ENCODE results near the gene CARMIL1.

DNA sequence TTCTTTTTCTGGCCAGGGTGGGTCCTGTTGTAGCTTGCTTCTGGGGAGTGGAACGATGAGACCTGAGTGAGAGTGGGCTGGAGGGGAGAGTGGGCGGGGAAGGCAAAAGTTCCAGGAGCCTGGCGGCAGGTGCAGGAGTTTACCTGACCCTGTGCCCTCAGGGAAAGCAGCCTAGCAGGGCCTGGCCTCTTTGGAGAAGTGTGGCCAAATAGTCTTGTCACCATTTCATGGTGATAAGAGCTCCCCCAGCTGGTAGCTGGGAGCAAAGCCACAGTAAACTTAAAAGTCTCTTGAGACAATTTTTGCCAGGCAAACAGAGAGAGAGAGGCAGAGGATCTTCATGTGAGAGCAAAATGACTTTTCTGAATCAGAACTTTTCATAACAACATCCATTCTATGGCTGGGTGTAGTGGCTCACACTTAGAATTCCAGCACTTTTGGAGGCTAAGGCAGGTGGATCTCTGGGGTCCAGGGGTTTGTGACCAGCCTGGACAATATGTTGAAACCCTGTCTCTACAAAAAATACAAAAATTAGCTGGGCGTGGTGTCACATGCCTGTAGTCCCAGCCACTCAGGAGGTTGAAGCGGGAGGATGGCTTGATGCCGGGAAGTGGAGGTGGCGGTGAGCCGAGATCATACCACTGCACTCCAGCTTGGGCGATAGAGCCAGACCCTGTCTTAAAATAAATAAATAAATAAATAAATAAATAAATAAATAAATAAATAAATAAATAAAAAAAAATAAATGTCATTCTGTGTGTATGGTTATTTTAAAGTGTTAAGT lies 211.0 kb downstream of the CARMIL1 start:
- TF ChIP-seq CTCF (IDR thresholded peaks at IDR 0.05) (peak; percentile 65 to 80), POLR2A (IDR thresholded peaks at IDR 0.05) (no peak), POLR2AphosphoS5 (IDR thresholded peaks at IDR 0.05) (peak in 1 of 3 donors; percentile 21)

Data from suprapubic skin (tissue), 4 donors.